Inflammatory macrophage treated with lipopolysaccharide for 1 hour (primary cell): ENCODE data around the gene TUBGCP5.
"Not testable (repeated sequence)": the region's sequence is repeated elsewhere in the genome, so short reads cannot be mapped to it uniquely, and the experiment has no call there.

ENCODE experiments used
- DNase-seq, 2 donors: peaks; one replicate each; pipeline ENCODE4 v3.0.0-alpha.2; 2020 to 2022

TUBGCP5 gene

DNA sequence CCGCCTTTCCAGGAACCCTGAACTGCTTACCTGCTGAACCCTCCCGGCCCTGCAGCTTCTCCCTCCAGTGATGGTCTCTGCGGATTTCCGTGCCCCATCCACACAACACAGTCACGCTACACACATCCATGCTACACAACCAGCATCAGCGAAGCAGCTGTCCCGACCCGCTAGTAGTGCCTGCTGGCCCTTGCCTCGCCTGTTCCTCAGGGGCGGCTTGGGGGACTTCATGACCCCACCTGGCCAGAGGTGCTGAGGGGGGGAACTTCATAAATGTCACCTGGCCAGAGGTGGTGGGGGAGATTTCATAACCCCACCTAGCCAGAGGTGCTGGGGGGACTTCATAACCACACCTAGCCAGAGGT lies 530 bp upstream of the TUBGCP5 start:
- DNase-seq: no peak

- peak in 1 of 2 donors; percentile 17 for DNase-seq
Observed at GRCh38 chr15:23038726-23039142, 635 bp downstream of the TUBGCP5 start.

- peak; percentile 37 to 73 for DNase-seq
Observed at GRCh38 chr15:23035964-23036566, 3.3 kb downstream of the TUBGCP5 start.

GRCh38 chr15:23033979-23034378 lies 5.4 kb downstream of the TUBGCP5 start:
- DNase-seq: no peak

DNA sequence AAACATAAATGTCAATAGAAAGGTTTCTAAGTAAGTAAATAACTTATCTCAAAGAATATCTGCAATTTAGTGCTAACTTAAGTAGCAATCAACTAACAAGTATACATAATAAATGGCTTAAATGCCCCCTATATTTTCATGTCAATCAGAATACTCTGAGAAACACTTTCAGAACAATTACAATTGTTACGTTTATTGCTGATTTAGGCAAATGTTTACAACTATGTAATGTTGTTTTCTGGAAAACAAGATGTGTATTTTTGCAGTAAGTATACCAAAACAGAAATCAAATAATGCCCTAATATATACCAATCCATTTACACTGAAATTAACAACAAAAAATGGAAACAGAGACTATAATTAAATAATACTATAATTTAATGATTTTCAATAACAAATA lies 13.2 kb downstream of the TUBGCP5 start:
- no peak for DNase-seq

- DNase-seq: no peak
Observed at GRCh38 chr15:23022156-23022555, 17.2 kb downstream of the TUBGCP5 start.

GRCh38 chr15:23014394-23015000 lies 24.9 kb downstream of the TUBGCP5 start:
- no peak for DNase-seq

DNA sequence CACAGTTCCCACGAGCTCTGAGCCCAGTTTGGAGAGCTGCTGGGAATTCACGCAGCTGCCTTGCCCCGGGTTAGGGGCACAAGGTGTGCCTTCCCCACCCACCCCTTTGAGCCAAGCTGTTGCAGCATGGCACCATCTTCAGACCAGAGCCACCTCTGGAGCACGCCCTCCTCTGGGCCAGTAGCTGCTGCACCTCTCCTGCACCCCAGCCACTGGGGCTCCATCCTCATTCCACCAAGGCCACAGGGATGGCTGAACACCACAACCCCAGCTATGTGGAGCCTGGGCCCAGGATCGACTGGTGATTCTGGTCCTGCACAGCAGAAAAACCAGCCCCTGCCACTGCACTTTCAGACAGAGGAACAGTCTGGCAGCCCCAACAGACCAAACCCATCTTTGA lies 25.7 kb downstream of the TUBGCP5 start:
- DNase-seq: no peak

DNA sequence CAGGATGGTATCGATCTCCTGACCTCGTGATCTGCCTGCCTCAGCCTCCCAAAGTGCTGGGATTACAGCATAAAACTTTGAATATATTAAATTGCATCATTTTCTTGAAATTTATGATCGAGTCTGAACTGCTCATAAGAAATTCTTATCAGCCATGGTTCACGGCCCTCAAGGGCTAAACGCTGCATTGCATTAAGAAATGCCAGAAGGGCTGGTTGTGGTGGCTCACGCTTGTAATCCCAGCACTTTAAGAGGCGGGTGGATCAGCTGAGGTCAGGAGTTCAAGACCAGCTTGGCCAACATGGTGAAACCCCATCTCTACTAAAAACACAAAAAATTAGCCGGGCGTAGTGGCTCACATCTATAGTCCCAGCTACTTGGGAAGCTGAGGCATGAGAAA lies 26.8 kb downstream of the TUBGCP5 start:
- DNase-seq: not testable (repeated sequence)

DNA sequence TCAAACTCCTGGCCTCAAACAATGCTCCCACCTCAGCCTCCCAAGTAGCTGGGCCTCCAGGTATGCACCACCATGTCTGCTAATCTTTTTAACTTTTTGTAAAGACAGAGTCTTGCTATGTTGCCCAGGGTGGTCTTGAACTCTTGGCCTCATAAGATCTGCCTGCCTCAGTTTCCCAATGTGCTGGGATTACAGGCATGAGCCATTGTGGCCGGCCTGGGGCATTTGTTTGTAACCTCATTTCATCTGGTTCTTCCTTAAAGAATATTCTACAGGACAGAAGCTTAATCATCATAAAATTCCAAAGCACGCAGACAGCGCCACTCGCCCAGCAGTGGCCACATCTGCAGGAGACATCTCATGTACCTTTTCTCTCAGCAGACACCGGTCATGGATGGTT lies 35.6 kb downstream of the TUBGCP5 start:
- DNase-seq: no peak

DNA sequence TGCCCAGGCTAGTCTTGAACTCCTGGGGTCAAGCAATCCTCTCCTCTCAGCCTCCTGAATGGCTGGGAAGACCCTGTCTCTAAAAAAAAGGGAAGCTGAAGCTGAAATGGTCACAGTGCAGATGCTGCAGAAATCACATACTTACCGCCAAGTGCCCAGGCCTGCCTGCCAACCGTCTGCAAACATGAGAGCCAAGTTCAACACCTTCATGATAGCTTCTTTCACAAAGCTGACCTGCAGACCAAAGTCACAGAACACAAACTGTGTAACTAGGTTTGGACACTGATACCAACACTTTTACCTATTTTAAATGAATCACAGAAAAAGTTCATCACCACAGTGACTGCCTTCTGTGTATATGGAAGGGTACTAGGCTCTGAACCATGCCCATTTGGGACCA lies 36.4 kb downstream of the TUBGCP5 start:
- DNase-seq: no peak

DNA sequence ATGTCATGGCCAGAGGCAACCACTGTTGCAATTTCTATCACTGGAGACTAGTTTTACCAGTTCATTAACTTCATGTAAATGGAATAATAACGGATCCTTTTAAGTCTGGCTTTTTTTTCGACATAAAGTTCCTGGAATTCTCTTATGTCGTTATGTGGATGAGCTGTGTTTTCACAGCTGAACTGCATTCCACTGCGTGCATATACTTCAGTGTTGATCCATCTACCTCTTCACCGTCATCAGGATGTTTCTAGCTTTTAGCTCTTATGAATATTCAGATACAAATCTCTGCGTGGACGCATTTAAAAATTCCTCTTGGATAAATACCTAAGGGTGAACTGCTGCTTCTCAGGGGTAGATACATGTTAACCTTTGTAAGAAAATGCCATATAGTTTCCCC lies 43.6 kb downstream of the TUBGCP5 start:
- DNase-seq: no peak

DNA sequence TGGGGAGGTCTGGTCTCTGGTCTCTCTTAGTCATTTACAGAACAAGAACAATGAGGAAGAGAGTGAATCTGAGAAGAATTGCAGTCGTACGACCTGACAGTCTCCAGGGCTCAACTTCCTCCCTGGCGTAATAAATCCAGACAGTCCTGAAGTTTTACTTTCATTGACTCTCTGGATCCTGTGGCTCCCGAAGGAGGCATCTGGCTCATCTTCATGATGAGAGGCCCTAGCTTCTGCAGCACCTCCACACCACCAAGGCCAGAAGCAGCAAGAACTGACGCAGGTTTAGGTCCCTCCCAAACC lies 47.4 kb downstream of the TUBGCP5 start:
- DNase-seq: peak in 1 of 2 donors; percentile 24

GRCh38 chr15:22989576-22990477 lies 49.5 kb downstream of the TUBGCP5 start:
- DNase-seq: no peak

DNA sequence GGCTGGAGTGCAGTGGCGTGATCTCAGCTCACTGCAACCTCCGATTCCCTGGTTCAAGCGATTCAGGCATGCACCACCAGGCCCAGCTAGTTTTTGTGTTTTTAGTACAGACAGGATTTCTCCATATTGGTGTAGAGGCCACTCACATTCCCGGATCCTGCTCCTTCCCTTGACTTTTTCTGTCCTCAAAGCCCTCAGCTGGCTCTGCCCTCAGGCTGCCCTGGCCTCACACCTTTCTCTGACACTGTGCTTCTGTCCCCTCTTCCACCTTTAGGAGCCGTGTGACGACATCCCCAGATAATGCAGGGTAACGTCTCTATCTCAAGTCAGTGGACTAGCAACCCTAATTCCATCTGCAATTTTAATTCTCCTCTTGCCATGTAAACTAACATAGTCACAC lies 50.6 kb downstream of the TUBGCP5 start:
- DNase-seq: no peak

- not testable (repeated sequence) for DNase-seq
Observed at GRCh38 chr15:22981931-22982330, 57.4 kb downstream of the TUBGCP5 start.

DNA sequence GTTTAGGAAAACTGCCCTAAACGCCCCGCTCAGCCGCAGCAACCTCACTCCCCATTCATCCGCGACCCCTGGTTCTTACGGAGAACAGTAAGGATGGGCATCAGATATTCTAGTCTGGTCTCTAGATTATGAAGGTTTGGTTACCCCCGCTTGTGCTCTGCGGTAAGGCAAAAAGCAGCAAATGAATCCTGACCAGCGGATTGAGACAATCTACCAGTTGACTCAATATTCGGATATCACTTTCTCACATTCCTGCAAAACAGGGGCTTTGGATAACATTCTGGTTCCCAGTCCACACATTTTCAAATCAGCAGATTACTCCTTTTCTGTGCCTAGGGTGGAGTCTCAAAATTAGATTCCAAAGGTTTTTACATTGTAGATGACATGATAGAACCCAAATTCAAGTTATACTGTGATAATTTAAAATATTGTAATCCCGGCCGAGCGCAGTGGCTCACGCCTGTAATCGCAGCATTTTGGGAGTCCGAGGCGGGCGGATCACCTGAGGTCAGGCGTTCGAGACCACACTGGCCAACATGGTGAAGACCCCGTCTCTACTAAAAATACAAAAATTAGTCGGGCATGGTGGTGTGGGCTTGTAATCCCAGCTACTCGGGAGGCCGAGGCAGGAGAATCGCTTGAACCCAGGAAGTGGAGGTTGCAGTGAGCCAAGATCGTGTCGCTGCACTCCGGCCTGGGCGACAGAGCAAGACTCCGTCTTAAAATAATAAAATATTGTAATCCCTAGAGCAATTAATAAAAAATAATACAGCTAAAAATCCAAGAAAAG lies 58.1 kb downstream of the TUBGCP5 start:
- DNase-seq: no peak

DNA sequence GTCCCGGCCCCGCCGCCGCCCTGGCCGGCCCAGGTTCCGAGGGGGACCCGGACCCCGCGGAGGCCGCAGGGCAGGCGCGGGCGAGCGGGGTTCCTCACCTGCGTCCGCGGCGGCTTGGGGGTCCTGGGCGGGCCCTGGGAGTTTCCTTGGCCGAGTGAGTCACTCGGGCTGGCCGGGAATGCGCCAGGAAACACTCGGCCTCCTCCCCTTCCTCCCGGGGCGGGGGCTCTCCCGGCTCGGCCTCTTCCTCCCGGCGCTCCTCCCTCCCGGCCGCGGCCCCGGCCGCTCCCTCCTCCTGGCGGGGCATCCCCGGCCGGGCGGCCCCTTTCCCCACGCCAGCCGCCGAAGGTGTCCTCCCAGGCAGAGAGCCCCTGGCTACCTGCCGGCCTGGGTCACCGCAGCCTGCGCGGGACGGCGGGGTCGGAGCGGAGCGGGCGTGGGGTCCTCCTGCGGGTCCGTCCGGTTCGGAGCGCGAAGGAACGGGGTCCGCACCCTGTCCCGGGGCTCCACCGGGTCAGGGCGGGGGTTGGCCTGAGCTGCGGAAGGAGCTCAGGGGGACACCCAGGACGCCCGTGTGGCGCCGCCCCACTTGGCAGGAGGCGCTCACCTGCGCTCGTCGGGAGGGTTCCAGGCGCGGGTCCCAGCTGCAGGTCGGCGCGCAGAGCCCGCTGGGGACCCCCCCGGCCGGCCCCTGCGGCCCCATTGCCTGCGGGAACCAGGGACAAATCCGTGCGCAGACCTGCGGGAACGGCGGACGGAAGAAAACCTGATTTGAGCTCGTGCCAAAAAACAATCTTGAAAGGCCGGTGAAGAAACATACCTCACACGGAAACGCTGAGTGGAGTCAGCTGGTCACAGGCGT lies 58.9 kb downstream of the TUBGCP5 start, which contains the start of gene CYFIP1:
CYFIP1 (minus strand) TSS at position 180 of the 862 bp plus-strand sequence. CDS start 33,083 bp downstream, outside the sequence.
- peak; percentile 82 to 85 for DNase-seq

- DNase-seq: peak in 1 of 2 donors; percentile 44
Observed at GRCh38 chr15:22979238-22980188, 59.9 kb downstream of the TUBGCP5 start.

GRCh38 chr15:22978691-22979237 lies 60.6 kb downstream of the TUBGCP5 start:
- no peak for DNase-seq

GRCh38 chr15:22974745-22975144 lies 64.6 kb downstream of the TUBGCP5 start:
- peak; percentile 77 to 94 for DNase-seq
